ENCODE results near the gene FAM186B.

FAM186B gene

GRCh38 chr12:49562233-49562632, 43.2 kb downstream of the FAM186B start:
- peaks cover 82% of the 10 kb centered on the region for H3K36me3 ChIP-seq (ENCODE audit: insufficient read depth, low read depth, low read length)
- no peaks in the 10 kb centered on the region for H3K27me3 ChIP-seq (ENCODE audit: insufficient read depth, low read length)
- H3K4me3 ChIP-seq (ENCODE audit: low read length): no peak overlapping the region
- H3K9me3 ChIP-seq (ENCODE audit: insufficient read depth, low read depth, low read length): no peaks in the 10 kb centered on the region
- peaks cover 6% of the 10 kb centered on the region for H3K4me1 ChIP-seq (ENCODE audit: insufficient read depth, low read length)
- H3K9ac ChIP-seq (ENCODE audit: low read depth, low read length): no peak overlapping the region
- H3K27ac ChIP-seq (ENCODE audit: low read length): no peak overlapping the region

DNA sequence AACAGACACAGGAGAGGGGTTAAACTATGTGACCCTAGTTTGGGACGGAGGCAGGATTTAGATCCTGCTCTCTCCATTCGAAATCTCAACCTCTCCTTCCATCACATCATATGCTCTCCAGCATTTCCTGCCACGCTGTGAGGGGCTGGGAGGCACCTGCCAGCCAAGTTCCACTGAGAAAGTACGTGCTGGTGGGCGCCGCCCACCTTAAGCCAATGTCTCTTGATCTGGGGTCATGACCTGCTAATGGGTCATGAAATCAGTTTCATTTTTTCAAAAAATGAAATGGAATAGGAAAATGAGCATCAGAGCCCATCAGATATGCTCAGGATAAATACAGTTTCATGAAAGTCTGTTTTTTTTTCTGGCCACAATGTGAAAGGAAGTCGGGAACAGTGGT, 44.7 kb downstream of the FAM186B start:
- H3K9me3 ChIP-seq (ENCODE audit: insufficient read depth, low read depth, low read length): no peaks in the 10 kb centered on the region
- no peak overlapping the region for H3K9ac ChIP-seq (ENCODE audit: low read depth, low read length)
- no peaks in the 10 kb centered on the region for H3K4me1 ChIP-seq (ENCODE audit: insufficient read depth, low read length)
- H3K27me3 ChIP-seq (ENCODE audit: insufficient read depth, low read length): no peaks in the 10 kb centered on the region
- peaks cover 92% of the 10 kb centered on the region for H3K36me3 ChIP-seq (ENCODE audit: insufficient read depth, low read depth, low read length)
- H3K27ac ChIP-seq (ENCODE audit: low read length): no peak overlapping the region
- no peak overlapping the region for H3K4me3 ChIP-seq (ENCODE audit: low read length)

GRCh38 chr12:49559011-49559675, 46.3 kb downstream of the FAM186B start:
- H3K27me3 ChIP-seq (ENCODE audit: insufficient read depth, low read length): no peaks in the 10 kb centered on the region
- no peaks in the 10 kb centered on the region for H3K4me1 ChIP-seq (ENCODE audit: insufficient read depth, low read length)
- H3K27ac ChIP-seq (ENCODE audit: low read length): no peak overlapping the region
- H3K36me3 ChIP-seq (ENCODE audit: insufficient read depth, low read depth, low read length): peaks cover 77% of the 10 kb centered on the region
- H3K4me3 ChIP-seq (ENCODE audit: low read length): no peak overlapping the region
- no peaks in the 10 kb centered on the region for H3K9me3 ChIP-seq (ENCODE audit: insufficient read depth, low read depth, low read length)
- no peak overlapping the region for H3K9ac ChIP-seq (ENCODE audit: low read depth, low read length)

- Histone ChIP-seq H3K9ac (ENCODE audit: low read depth, low read length) (no peak overlapping the region), H3K4me3 (ENCODE audit: low read length) (no peak overlapping the region), H3K9me3 (ENCODE audit: insufficient read depth, low read depth, low read length) (no peaks in the 10 kb centered on the region), H3K4me1 (ENCODE audit: insufficient read depth, low read length) (no peaks in the 10 kb centered on the region), H3K27me3 (ENCODE audit: insufficient read depth, low read length) (no peaks in the 10 kb centered on the region), H3K27ac (ENCODE audit: low read length) (no peak overlapping the region), H3K36me3 (ENCODE audit: insufficient read depth, low read depth, low read length) (peaks cover 71% of the 10 kb centered on the region)
These were observed 46.9 kb downstream of the FAM186B start for GRCh38 chr12:49558526-49558925.

- Histone ChIP-seq H3K9me3 (ENCODE audit: insufficient read depth, low read depth, low read length) (no peaks in the 10 kb centered on the region), H3K9ac (ENCODE audit: low read depth, low read length) (no peak overlapping the region), H3K4me3 (ENCODE audit: low read length) (no peak overlapping the region), H3K27me3 (ENCODE audit: insufficient read depth, low read length) (peaks cover 3% of the 10 kb centered on the region; the same call in 1 of the 2 replicates), H3K36me3 (ENCODE audit: insufficient read depth, low read depth, low read length) (peaks cover 64% of the 10 kb centered on the region), H3K27ac (ENCODE audit: low read length) (no peak overlapping the region), H3K4me1 (ENCODE audit: insufficient read depth, low read length) (no peaks in the 10 kb centered on the region)
These were observed 47.6 kb downstream of the FAM186B start for GRCh38 chr12:49557917-49558215.

DNA sequence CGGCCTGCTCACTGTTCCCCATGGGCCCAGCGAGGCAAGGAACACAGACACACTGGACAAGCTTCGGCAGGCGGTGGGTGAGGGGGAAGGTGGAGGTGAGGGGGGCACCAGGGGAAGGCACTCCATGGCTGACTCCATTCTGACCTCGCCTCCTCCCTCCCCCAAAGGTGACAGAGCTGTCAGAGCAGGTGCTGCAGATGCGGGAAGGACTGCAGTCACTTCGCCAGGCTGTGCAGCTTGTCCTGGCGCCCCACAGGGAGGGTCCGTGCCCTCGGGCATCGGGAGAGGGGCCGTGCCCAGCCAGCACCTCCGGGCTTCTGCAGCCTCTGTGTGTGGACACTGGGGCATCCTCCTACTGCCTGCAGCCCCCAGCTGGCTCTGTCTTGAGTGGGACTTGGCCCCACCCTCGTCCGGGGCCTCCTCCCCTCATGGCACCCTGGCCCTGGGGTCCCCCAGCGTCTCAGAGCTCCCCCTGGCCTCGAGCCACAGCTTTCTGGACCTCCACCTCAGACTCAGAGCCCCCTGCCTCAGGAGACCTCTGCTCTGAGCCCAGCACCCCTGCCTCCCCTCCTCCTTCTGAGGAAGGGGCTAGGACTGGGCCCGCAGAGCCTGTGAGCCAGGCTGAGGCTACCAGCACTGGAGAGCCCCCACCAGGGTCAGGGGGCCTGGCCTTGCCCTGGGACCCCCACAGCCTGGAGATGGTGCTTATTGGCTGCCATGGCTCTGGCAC, 48.1 kb downstream of the FAM186B start:
- peaks cover 59% of the 10 kb centered on the region for H3K36me3 ChIP-seq (ENCODE audit: insufficient read depth, low read depth, low read length)
- H3K9ac ChIP-seq (ENCODE audit: low read depth, low read length): no peak overlapping the region
- H3K4me3 ChIP-seq (ENCODE audit: low read length): no peak overlapping the region
- H3K27ac ChIP-seq (ENCODE audit: low read length): no peak overlapping the region
- peaks cover 9% of the 10 kb centered on the region; the same call in 1 of the 2 replicates for H3K27me3 ChIP-seq (ENCODE audit: insufficient read depth, low read length)
- H3K4me1 ChIP-seq (ENCODE audit: insufficient read depth, low read length): no peaks in the 10 kb centered on the region
- no peaks in the 10 kb centered on the region for H3K9me3 ChIP-seq (ENCODE audit: insufficient read depth, low read depth, low read length)

DNA sequence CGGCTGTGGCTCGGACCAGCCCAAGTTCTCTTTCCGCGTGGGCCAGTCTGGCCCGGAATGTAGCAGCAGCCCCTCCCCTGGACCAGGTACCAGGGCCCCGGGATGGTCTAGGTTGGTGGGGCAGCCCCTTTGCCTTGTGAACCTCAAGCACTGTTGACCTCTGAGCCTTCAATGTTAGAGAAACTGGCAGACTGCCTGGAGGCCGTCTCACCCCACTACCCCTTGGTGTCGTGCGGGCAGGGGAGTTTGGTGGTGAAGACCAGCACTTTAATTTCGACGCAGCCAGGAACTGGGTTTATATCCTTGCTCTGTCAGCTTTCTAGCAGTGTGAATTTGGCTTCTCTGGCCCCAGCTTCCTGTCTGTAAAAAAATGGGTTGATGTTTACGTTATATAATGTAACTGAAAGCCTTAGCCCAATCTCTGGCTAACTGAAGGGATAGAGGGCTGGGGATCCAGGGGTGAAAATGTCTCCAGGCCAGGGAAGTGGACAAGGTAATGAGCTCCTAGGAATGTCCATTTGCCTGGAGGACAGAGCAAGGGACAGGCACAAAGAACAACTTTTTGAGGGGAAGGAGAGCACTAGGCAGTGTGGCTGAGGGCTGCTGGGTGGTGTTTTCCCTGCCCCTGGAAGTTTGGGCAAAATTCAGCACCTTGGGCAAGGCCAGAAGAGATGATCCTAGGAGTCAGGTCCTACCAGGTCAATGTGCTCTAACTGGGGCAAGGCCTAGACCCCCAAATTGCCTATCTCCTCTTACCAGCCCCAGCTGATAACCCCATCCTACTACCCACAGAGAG, 48.9 kb downstream of the FAM186B start:
- H3K27ac ChIP-seq (ENCODE audit: low read length): no peak overlapping the region
- no peaks in the 10 kb centered on the region for H3K4me1 ChIP-seq (ENCODE audit: insufficient read depth, low read length)
- no peak overlapping the region for H3K4me3 ChIP-seq (ENCODE audit: low read length)
- peaks cover 51% of the 10 kb centered on the region for H3K36me3 ChIP-seq (ENCODE audit: insufficient read depth, low read depth, low read length)
- H3K9ac ChIP-seq (ENCODE audit: low read depth, low read length): no peak overlapping the region
- H3K9me3 ChIP-seq (ENCODE audit: insufficient read depth, low read depth, low read length): no peaks in the 10 kb centered on the region
- peaks cover 16% of the 10 kb centered on the region for H3K27me3 ChIP-seq (ENCODE audit: insufficient read depth, low read length)

DNA sequence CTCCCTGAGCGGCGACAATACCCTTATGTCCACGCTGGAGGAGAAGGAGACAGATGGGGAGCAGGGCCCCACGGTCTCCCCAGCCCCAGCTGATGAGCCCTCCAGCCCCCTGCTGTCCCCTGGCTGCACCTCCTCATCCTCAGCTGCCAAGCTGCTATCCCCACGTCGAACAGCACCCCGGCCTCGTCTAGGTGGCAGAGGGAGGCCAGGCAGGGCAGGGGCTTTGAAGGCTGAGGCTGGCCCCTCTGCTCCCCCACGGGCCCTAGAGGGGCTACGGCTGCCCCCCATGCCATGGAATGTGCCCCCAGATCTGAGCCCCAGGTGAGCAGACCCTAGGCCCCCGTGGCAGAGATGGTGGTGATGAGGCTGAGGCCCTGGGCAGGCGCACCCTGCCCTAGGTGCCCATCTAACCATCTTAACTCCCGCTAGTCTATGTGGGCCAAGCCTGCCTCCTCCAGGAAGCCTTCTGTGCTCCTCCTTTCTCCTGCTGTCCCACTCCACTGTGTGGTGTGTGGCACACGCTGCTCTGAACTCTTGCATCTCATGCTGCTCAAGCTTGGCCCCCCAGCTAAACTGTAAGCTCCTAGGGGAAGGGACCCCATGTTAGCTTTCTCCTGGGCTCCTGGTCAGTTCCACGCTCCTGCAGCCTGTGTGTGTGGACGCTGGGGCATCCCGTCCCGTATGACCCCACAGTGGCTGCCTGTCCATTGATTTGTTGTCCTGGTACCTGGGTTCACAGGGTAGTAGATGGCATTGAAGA, 49.6 kb downstream of the FAM186B start:
- Histone ChIP-seq H3K27me3 (ENCODE audit: insufficient read depth, low read length) (peaks cover 24% of the 10 kb centered on the region), H3K9me3 (ENCODE audit: insufficient read depth, low read depth, low read length) (no peaks in the 10 kb centered on the region), H3K36me3 (ENCODE audit: insufficient read depth, low read depth, low read length) (peaks cover 44% of the 10 kb centered on the region), H3K9ac (ENCODE audit: low read depth, low read length) (no peak overlapping the region), H3K27ac (ENCODE audit: low read length) (no peak overlapping the region), H3K4me1 (ENCODE audit: insufficient read depth, low read length) (no peaks in the 10 kb centered on the region), H3K4me3 (ENCODE audit: low read length) (no peak overlapping the region)

- Histone ChIP-seq H3K27ac (ENCODE audit: low read length) (no peak overlapping the region), H3K9me3 (ENCODE audit: insufficient read depth, low read depth, low read length) (no peaks in the 10 kb centered on the region), H3K9ac (ENCODE audit: low read depth, low read length) (no peak overlapping the region), H3K36me3 (ENCODE audit: insufficient read depth, low read depth, low read length) (peaks cover 29% of the 10 kb centered on the region), H3K27me3 (ENCODE audit: insufficient read depth, low read length) (peaks cover 39% of the 10 kb centered on the region), H3K4me3 (ENCODE audit: low read length) (no peak overlapping the region), H3K4me1 (ENCODE audit: insufficient read depth, low read length) (no peaks in the 10 kb centered on the region)
These were observed 51.2 kb downstream of the FAM186B start for GRCh38 chr12:49554266-49554665.

GRCh38 chr12:49553512-49554088, 51.8 kb downstream of the FAM186B start:
- Histone ChIP-seq H3K27me3 (ENCODE audit: insufficient read depth, low read length) (peaks cover 46% of the 10 kb centered on the region), H3K9me3 (ENCODE audit: insufficient read depth, low read depth, low read length) (no peaks in the 10 kb centered on the region), H3K27ac (ENCODE audit: low read length) (no peak overlapping the region), H3K9ac (ENCODE audit: low read depth, low read length) (no peak overlapping the region), H3K4me3 (ENCODE audit: low read length) (no peak overlapping the region), H3K4me1 (ENCODE audit: insufficient read depth, low read length) (no peaks in the 10 kb centered on the region), H3K36me3 (ENCODE audit: insufficient read depth, low read depth, low read length) (peaks cover 22% of the 10 kb centered on the region)

GRCh38 chr12:49552899-49553298, 52.5 kb downstream of the FAM186B start:
- no peaks in the 10 kb centered on the region for H3K9me3 ChIP-seq (ENCODE audit: insufficient read depth, low read depth, low read length)
- no peak overlapping the region for H3K4me3 ChIP-seq (ENCODE audit: low read length)
- no peaks in the 10 kb centered on the region for H3K4me1 ChIP-seq (ENCODE audit: insufficient read depth, low read length)
- H3K27me3 ChIP-seq (ENCODE audit: insufficient read depth, low read length): peaks cover 53% of the 10 kb centered on the region
- H3K9ac ChIP-seq (ENCODE audit: low read depth, low read length): no peak overlapping the region
- H3K36me3 ChIP-seq (ENCODE audit: insufficient read depth, low read depth, low read length): peaks cover 18% of the 10 kb centered on the region; the same call in 1 of the 2 replicates
- no peak overlapping the region for H3K27ac ChIP-seq (ENCODE audit: low read length)
